HEK293 (cell line): ENCODE measurements around the gene PARP6.

ENCODE experiments used
- CTCF ChIP-seq: fragments of 450-650 bp; formaldehyde crosslinking; IDR thresholded peaks from 2 replicates; pipeline ENCODE4 v1.5.1; 2016; ENCODE audit warnings: missing biosample characterization, missing genetic modification characterization
- GFI1B ChIP-seq: fragments of 450-650 bp; formaldehyde crosslinking; IDR thresholded peaks from 2 replicates; pipeline ENCODE4 v1.5.1; 2016; ENCODE audit warnings: missing biosample characterization, missing genetic modification characterization
- KLF7 ChIP-seq: fragments of 450-650 bp; formaldehyde crosslinking; IDR thresholded peaks from 2 replicates; pipeline ENCODE4 v1.5.1; 2016; ENCODE audit warnings: missing biosample characterization, missing genetic modification characterization, borderline replicate concordance
- REST ChIP-seq: fragments of 450-650 bp; formaldehyde crosslinking; IDR thresholded peaks from 2 replicates; pipeline ENCODE4 v1.5.1; 2016; ENCODE audit warnings: missing biosample characterization, missing genetic modification characterization
- ZNF114 ChIP-seq: fragments of 450-650 bp; formaldehyde crosslinking; IDR thresholded peaks from 2 replicates; pipeline ENCODE4 v1.5.0; 2017; ENCODE audit warnings: missing biosample characterization, missing genetic modification characterization

- TF ChIP-seq REST (tag by site-specific recombination): no peak
- no peak for TF ChIP-seq KLF7 (tag by site-specific recombination)
- TF ChIP-seq CTCF (tag by site-specific recombination): no peak
- TF ChIP-seq ZNF114 (tag by site-specific recombination): no peak
- TF ChIP-seq GFI1B (tag by site-specific recombination): no peak
Observed at GRCh38 chr15:72315706-72316370, 43.5 kb upstream of the PARP6 start.
